K562 (cell line): ENCODE measurements around the gene RPS8. TPM values are rescaled to one million over a fixed set of nuclear protein-coding genes. Genes with fewer than 3 reads are reported as not detected.

ENCODE experiments used
- ASH1L ChIP-seq: fragments of 450-650 bp; IDR thresholded peaks from 2 replicates; pipeline ENCODE4 v1.6.1; 2018; ENCODE audit warnings: borderline replicate concordance, mild to moderate bottlenecking, low read depth; ENCODE audit not compliant: partially characterized antibody
- FOXJ3 ChIP-seq: sonication (generic); formaldehyde crosslinking; IDR thresholded peaks from 2 replicates; pipeline ENCODE4 v1.4.0; 2020; ENCODE audit warnings: mild to moderate bottlenecking, missing genetic modification reagents
- MIER1 ChIP-seq: fragments of 450-650 bp; IDR thresholded peaks from 2 replicates; pipeline ENCODE4 v1.6.1; 2016; ENCODE audit warnings: antibody characterized with exemption, mild to moderate bottlenecking, low read depth
- NFYB ChIP-seq: IDR thresholded peaks from 2 replicates; pipeline ENCODE4 v1.6.1; 2011; ENCODE audit warnings: mild to moderate bottlenecking, moderate library complexity; ENCODE audit not compliant: insufficient read length; ENCODE audit errors: extremely low read depth
- PCBP2 ChIP-seq: fragments of 200-400 bp; formaldehyde crosslinking; IDR thresholded peaks from 2 replicates; pipeline ENCODE4 v1.6.1; 2018; ENCODE audit warnings: low read length, low read depth, mild to moderate bottlenecking, moderate library complexity; ENCODE audit not compliant: poor library complexity, severe bottlenecking
- POLR2G ChIP-seq: fragments of 200-400 bp; formaldehyde crosslinking; IDR thresholded peaks from 2 replicates; pipeline ENCODE4 v1.6.1; 2017; ENCODE audit warnings: low read depth, mild to moderate bottlenecking, antibody characterized with exemption, low read length, moderate library complexity
- RUNX1 ChIP-seq: sonication (generic); IDR thresholded peaks from 2 replicates; pipeline ENCODE4 v1.6.1; 2016; ENCODE audit warnings: antibody characterized with exemption, low read depth
- ZFP36 ChIP-seq: fragments of 150-350 bp; IDR thresholded peaks from 2 replicates; pipeline ENCODE4 v1.6.1; 2018; ENCODE audit warnings: low read length, low read depth; ENCODE audit not compliant: partially characterized antibody
- ZFX ChIP-seq: sonication (generic); formaldehyde crosslinking; IDR thresholded peaks from 2 replicates; pipeline ENCODE4 v1.8.0; 2022; ENCODE audit warnings: mild to moderate bottlenecking, missing genetic modification reagents, moderate library complexity
- ZKSCAN1 ChIP-seq: fragments of 150-350 bp; IDR thresholded peaks from 2 replicates; pipeline ENCODE4 v1.6.1; 2016; ENCODE audit warnings: low read depth, low read length
- ZKSCAN3 ChIP-seq: fragments of 250-450 bp; sonication (Bioruptor Pico); IDR thresholded peaks from 2 replicates; pipeline ENCODE4 v1.4.0; 2020
- ZNF146 ChIP-seq: IDR thresholded peaks from one replicate; pipeline ENCODE4 v1.6.1; 2018; ENCODE audit warnings: missing compliant biosample characterization; ENCODE audit not compliant: unreplicated experiment
- polyA plus RNA-seq, 8 experiments: library from polyadenylated mRNA; depleted of rRNA in 4 of 8; stranded (reverse) in 5 of 8; unstranded in 3 of 8; fragments of >200 nt; fragmentation: Nextera tagmentation in 2 of 8; fragmentation: Illumina TruSeq in 1 of 8; extraction: Ambion mirVana in 2 of 8; extraction: Trizol in 1 of 8; gene quantifications; 2 replicates each; pipeline versions ENCODE4 v1.2.1 to v1.2.3, GENCODE V29; 2011 to 2014; ENCODE audit warnings: inconsistent platforms in 1 of 8, missing spikeins in 1 of 8
- total RNA-seq, 7 experiments: library from RNA; depleted of rRNA in 6 of 7; stranded (reverse); fragments of >200 nt in 6 of 7; fragmentation: Illumina TruSeq in 2 of 7; extraction: Trizol in 2 of 7; gene quantifications; 2 replicates each; pipeline versions ENCODE4 v1.2.1 to v1.2.3, GENCODE V29; 2011 to 2021; ENCODE audit warnings: low replicate concordance in 1 of 7
- TF ChIP-seq, protein P1 (sequence below): conservative IDR thresholded peaks from 2 replicates; pipeline ENCODE4 v1.6.1; 2011; ENCODE audit warnings: low read depth, mild to moderate bottlenecking, low read length; ENCODE audit not compliant: control insufficient read depth
- TF ChIP-seq, protein P2 (sequence below): fragments of 450-650 bp; IDR thresholded peaks from 2 replicates; pipeline ENCODE4 v1.6.1; 2016; ENCODE audit warnings: antibody characterized with exemption
- TF ChIP-seq, protein P3 (sequence below), 2 experiments: IDR thresholded peaks in 1 of 2; conservative IDR thresholded peaks in 1 of 2; 2 replicates each; pipeline ENCODE4 v1.6.1; 2016; ENCODE audit warnings: low read depth in 2 of 2, mild to moderate bottlenecking in 1 of 2, missing compliant biosample characterization in 1 of 2, missing genetic modification characterization in 1 of 2, moderate library complexity in 1 of 2
- TF ChIP-seq, protein P4 (sequence below): sonication (generic); formaldehyde crosslinking; IDR thresholded peaks from 2 replicates; pipeline ENCODE4 v1.8.0; 2022; ENCODE audit warnings: mild to moderate bottlenecking, missing genetic modification reagents, borderline replicate concordance
- TF ChIP-seq, protein P5 (sequence below): sonication (generic); formaldehyde crosslinking; IDR thresholded peaks from 2 replicates; pipeline ENCODE4 v1.8.0; 2022; ENCODE audit warnings: missing genetic modification reagents, mild to moderate bottlenecking, borderline replicate concordance

The RPS8 gene
- total and polyA plus RNA-seq, 9 of the 15 experiments (the other 6 are each of a cell fraction or from before 2014, with no cell fraction given): 2,431 to 4,168 (median 3,109) TPM

DNA sequence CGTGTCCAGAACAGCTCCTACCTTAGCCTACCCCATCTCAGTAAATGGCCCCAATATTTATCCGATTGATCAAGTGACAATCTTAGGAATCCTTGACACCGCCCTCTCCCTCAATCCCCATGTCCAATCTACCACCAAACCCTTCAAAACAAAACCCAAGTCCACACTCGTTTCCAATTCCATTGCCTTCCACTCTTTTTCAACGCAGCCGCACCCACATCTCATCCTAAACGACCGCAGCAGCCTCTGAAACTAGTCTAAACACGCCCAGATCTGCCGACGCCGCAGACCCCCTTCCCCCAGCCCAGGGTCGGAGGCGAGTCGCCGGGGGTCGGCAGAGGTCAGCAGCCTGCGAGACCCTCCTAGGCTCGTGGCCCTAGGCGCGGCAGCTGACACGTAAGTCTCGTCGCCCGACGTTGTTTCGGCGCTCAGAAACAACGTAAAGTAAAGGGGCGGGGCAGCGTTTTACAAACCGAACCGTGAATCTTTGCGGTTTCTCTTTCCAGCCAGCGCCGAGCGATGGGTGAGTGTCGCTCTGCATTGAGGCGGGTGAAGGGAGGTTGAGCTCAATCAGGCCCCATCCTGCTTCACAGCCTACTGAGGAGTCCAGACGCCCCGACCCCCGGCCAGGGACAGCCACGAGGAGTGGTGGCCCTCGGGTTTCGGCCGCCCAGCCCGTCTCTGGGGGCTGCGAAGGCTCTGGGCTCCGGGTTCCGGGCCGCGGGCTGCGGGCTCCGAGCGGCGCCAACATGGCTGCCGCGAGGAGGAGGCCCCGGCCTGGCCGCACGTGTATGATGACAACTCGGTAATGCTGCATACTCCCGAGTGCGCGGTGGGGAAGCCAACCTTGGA, at the start of gene RPS8 (continued):
- peak; percentile 22; the same call in 1 of the 2 replicates for TF ChIP-seq ZKSCAN1
- TF ChIP-seq ZKSCAN3 (CRISPR knock-in tag): no peak
- no peak for TF ChIP-seq PCBP2
- peak; percentile 19 for TF ChIP-seq ZFP36
- TF ChIP-seq, protein P1, sequence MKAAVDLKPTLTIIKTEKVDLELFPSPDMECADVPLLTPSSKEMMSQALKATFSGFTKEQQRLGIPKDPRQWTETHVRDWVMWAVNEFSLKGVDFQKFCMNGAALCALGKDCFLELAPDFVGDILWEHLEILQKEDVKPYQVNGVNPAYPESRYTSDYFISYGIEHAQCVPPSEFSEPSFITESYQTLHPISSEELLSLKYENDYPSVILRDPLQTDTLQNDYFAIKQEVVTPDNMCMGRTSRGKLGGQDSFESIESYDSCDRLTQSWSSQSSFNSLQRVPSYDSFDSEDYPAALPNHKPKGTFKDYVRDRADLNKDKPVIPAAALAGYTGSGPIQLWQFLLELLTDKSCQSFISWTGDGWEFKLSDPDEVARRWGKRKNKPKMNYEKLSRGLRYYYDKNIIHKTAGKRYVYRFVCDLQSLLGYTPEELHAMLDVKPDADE: peak; percentile 68; the same call in 1 of the 2 replicates
- TF ChIP-seq ZNF146 (CRISPR knock-in tag): no peak
- TF ChIP-seq, protein P2, sequence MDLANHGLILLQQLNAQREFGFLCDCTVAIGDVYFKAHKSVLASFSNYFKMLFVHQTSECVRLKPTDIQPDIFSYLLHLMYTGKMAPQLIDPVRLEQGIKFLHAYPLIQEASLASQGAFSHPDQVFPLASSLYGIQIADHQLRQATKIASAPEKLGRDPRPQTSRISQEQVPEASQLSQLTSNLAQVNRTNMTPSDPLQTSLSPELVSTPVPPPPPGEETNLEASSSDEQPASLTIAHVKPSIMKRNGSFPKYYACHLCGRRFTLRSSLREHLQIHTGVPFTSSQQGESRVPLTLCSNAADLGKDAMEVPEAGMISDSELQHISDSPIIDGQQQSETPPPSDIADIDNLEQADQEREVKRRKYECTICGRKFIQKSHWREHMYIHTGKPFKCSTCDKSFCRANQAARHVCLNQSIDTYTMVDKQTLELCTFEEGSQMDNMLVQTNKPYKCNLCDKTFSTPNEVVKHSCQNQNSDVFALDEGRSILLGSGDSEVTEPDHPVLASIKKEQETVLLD: peak; percentile 93
- TF ChIP-seq NFYB: no peak
- TF ChIP-seq, protein P3, sequence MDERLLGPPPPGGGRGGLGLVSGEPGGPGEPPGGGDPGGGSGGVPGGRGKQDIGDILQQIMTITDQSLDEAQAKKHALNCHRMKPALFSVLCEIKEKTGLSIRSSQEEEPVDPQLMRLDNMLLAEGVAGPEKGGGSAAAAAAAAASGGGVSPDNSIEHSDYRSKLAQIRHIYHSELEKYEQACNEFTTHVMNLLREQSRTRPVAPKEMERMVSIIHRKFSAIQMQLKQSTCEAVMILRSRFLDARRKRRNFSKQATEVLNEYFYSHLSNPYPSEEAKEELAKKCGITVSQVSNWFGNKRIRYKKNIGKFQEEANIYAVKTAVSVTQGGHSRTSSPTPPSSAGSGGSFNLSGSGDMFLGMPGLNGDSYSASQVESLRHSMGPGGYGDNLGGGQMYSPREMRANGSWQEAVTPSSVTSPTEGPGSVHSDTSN (CRISPR knock-in tag; IDR thresholded peaks at IDR 0.05; ENCODE audit: low read depth): no peak
- TF ChIP-seq, protein P3 (tag; conservative IDR thresholded peaks at IDR 0.05; ENCODE audit: low read depth): 0 out of 2 replicates have a peak, but pooled peaks have one; percentile 4
- TF ChIP-seq, protein P4, sequence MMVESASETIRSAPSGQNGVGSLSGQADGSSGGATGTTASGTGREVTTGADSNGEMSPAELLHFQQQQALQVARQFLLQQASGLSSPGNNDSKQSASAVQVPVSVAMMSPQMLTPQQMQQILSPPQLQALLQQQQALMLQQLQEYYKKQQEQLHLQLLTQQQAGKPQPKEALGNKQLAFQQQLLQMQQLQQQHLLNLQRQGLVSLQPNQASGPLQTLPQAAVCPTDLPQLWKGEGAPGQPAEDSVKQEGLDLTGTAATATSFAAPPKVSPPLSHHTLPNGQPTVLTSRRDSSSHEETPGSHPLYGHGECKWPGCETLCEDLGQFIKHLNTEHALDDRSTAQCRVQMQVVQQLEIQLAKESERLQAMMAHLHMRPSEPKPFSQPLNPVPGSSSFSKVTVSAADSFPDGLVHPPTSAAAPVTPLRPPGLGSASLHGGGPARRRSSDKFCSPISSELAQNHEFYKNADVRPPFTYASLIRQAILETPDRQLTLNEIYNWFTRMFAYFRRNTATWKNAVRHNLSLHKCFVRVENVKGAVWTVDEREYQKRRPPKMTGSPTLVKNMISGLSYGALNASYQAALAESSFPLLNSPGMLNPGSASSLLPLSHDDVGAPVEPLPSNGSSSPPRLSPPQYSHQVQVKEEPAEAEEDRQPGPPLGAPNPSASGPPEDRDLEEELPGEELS (CRISPR knock-in tag): peak; percentile 94
- TF ChIP-seq POLR2G: peak; percentile 100
- TF ChIP-seq ZFX (CRISPR knock-in tag): peak; percentile 96
- peak; percentile 71; the same call in 1 of the 2 replicates for TF ChIP-seq MIER1
- TF ChIP-seq FOXJ3 (CRISPR knock-in tag): no peak
- TF ChIP-seq, protein P5, sequence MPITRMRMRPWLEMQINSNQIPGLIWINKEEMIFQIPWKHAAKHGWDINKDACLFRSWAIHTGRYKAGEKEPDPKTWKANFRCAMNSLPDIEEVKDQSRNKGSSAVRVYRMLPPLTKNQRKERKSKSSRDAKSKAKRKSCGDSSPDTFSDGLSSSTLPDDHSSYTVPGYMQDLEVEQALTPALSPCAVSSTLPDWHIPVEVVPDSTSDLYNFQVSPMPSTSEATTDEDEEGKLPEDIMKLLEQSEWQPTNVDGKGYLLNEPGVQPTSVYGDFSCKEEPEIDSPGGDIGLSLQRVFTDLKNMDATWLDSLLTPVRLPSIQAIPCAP (CRISPR knock-in tag): peak; percentile 78
- no peak for TF ChIP-seq RUNX1
- peak; percentile 45 for TF ChIP-seq ASH1L
